Measurements from ENCODE around the gene ELP6.
A peak's percentile ranks its signal among the peaks of the same experiment; 100 is the strongest.
"Not testable (repeated sequence)": the region's sequence is repeated elsewhere in the genome, so short reads cannot be mapped to it uniquely, and the experiment has no call there.

Gene ELP6

GRCh38 chr3:47512416-47513124 lies 942 bp downstream of the ELP6 start:
- DNase-seq = no peak

- DNase-seq = not testable (repeated sequence)
These were observed 8.2 kb downstream of the ELP6 start for GRCh38 chr3:47505267-47505666.

GRCh38 chr3:47504113-47504512 lies 9.4 kb downstream of the ELP6 start:
- DNase-seq = no peak

- no peak for DNase-seq
These were observed 10.5 kb downstream of the ELP6 start for GRCh38 chr3:47503033-47503432.

- DNase-seq = no peak
These were observed 16.6 kb downstream of the ELP6 start for GRCh38 chr3:47496892-47497291.

GRCh38 chr3:47495886-47496285 lies 17.6 kb downstream of the ELP6 start:
- DNase-seq = no peak

GRCh38 chr3:47495111-47495510 lies 18.4 kb downstream of the ELP6 start:
- DNase-seq = no peak

- DNase-seq = no peak
These were observed 21.7 kb downstream of the ELP6 start for GRCh38 chr3:47491777-47492176.

- DNase-seq = no peak
These were observed 22.3 kb downstream of the ELP6 start for GRCh38 chr3:47491186-47491585.

GRCh38 chr3:47487265-47487664 lies 26.2 kb downstream of the ELP6 start:
- no peak for DNase-seq

GRCh38 chr3:47485812-47486211 lies 27.7 kb downstream of the ELP6 start:
- no peak for DNase-seq

GRCh38 chr3:47482366-47482765 lies 31.1 kb downstream of the ELP6 start:
- DNase-seq = peak; percentile 10

- DNase-seq = not testable (repeated sequence)
These were observed 31.7 kb downstream of the ELP6 start for GRCh38 chr3:47481763-47482162.

- DNase-seq = not testable (repeated sequence)
These were observed 33.2 kb downstream of the ELP6 start for GRCh38 chr3:47480267-47480666.

- DNase-seq = no peak
These were observed 33.7 kb downstream of the ELP6 start for GRCh38 chr3:47479826-47480160.

GRCh38 chr3:47478022-47478421 lies 35.5 kb downstream of the ELP6 start:
- DNase-seq = no peak

GRCh38 chr3:47476644-47477199 lies 36.8 kb downstream of the ELP6 start:
- no peak for DNase-seq

- DNase-seq = no peak
These were observed 37.2 kb downstream of the ELP6 start for GRCh38 chr3:47476330-47476626.

GRCh38 chr3:47475570-47476329 lies 37.8 kb downstream of the ELP6 start, which contains the start of gene SCAP:
Gene SCAP, minus strand, starts transcription at chr3:47475941. Its CDS starts 32,948 bp downstream, at chr3:47442993.
- peak; percentile 47 for DNase-seq

GRCh38 chr3:47475029-47475569 lies 38.4 kb downstream of the ELP6 start:
- no peak for DNase-seq

GRCh38 chr3:47473391-47473790 lies 40.1 kb downstream of the ELP6 start:
- no peak for DNase-seq

- no peak for DNase-seq
These were observed 43.9 kb downstream of the ELP6 start for GRCh38 chr3:47469616-47470015.

- DNase-seq = not testable (repeated sequence)
These were observed 45.2 kb downstream of the ELP6 start for GRCh38 chr3:47468315-47468714.

- no peak for DNase-seq
These were observed 48.9 kb downstream of the ELP6 start for GRCh38 chr3:47464588-47464987.
